ENCODE data around the gene AZGP1.

The AZGP1 gene

GRCh38 chr7:100007887-100008286 is 32.1 kb upstream of the AZGP1 start:
- TF ChIP-seq CTCF (IDR thresholded peaks at IDR 0.05) = no peak

DNA sequence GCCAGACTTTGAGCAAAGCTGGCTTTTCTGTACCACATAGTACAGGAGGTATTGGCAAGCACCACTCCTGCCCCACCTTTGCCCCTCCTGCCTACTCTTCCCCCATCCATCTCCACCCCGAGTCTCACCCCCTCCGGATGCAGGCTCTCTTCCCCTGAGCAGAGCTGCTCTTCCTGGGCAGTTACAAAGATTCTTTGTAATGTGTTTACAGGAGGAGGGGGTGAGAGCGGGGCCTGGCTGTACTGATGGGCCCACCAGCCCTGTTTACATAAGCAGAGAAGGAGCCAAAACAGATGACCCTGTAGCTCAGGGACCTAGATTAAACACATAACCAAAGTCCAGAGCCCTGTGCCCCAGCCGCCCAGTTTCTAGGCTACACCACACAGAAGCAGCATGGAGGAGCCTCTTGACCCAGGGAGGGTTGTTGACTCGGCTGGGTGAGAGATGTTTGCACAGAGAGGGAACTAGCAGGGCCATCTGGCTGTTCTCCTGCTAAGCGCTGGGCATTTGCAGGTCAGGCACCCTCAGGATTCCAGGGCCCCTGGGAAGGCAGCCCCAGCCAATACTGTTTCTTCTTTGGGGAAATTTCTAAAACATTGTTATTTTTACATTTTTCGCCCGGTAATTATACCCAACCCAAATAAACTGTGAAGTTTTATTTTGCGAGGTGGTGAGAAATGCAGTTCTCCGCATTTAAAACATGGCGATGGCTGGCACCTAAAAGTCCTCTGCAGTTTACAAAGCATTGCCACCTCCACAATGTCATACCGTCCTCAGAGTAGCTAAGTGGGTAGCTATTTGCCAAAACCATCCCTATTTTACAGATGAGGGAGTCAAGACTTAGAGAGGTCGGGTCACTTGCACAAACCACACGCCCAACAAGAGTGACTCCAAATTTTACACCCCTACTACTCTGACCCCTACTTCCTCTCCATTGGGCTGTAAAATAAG is 28.2 kb upstream of the AZGP1 start:
- TF ChIP-seq CTCF (IDR thresholded peaks at IDR 0.05) = no peak

- no peak for TF ChIP-seq CTCF (IDR thresholded peaks at IDR 0.05)
These were observed 24.4 kb upstream of the AZGP1 start for GRCh38 chr7:100000239-100000638.

- TF ChIP-seq CTCF (IDR thresholded peaks at IDR 0.05) = no peak
These were observed 21.8 kb upstream of the AZGP1 start for GRCh38 chr7:99997545-99998137.

GRCh38 chr7:99996755-99997544 is 21.1 kb upstream of the AZGP1 start:
- no peak for TF ChIP-seq CTCF (IDR thresholded peaks at IDR 0.05)

- TF ChIP-seq CTCF (IDR thresholded peaks at IDR 0.05) = no peak
These were observed 19.0 kb upstream of the AZGP1 start for GRCh38 chr7:99994819-99995218.

DNA sequence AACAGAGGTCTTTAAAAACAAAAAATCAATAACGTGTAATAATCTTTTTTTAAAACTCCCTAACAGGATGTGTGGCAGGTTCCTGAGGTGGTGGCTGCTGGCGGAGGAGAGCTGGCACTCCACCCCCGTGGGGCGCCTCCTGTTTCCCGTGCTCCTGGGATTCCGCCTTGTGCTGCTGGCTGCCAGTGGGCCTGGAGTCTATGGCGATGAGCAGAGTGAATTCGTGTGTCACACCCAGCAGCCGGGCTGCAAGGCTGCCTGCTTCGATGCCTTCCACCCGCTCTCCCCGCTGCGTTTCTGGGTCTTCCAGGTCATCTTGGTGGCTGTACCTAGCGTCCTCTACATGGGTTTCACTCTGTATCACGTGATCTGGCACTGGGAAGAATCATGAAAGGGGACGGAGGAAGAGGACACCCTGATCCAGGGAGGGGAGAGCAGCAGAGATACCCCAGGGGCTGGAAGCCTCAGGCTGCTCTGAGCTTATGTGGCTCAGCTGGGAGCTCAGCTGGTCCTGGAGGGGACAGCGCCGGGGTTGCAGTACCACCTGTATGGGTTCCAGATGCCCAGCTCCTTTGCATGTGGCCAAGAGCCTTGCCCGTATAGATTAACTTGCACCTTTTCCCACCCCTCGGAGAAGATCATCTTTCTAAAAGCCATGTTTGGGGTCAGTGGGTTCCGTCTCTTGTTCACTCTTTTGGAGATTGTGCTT is 16.7 kb upstream of the AZGP1 start:
- TF ChIP-seq CTCF (IDR thresholded peaks at IDR 0.05) = no peak

All from LNCAP (cell line).